ENCODE measurements around the gene PEBP1. TPM values are rescaled to one million over a fixed set of nuclear protein-coding genes. Genes with fewer than 3 reads are reported as not detected.
A peak's percentile ranks its signal among the peaks of the same experiment; 100 is the strongest.
"Not testable (repeated sequence)": the region's sequence is repeated elsewhere in the genome, so short reads cannot be mapped to it uniquely, and the experiment has no call there.

The PEBP1 gene
- total and polyA plus RNA-seq, 4 donors: 123 to 317 (median 167) TPM

- no peaks in the 10 kb centered on the region for H3K9me3 ChIP-seq (ENCODE audit: control insufficient read depth in 4 of 4, insufficient read depth in 3 of 4, low read length in 3 of 4)
- DNase-seq (no peak), ATAC-seq (ENCODE audit: insufficient read depth, low FRiP score) (peak; percentile 41)
- no peaks in the 10 kb centered on the region for H3K4me1 ChIP-seq (ENCODE audit: control insufficient read depth in 5 of 5, insufficient read depth in 5 of 5, low read length in 5 of 5)
- H3K27ac ChIP-seq (ENCODE audit: low read depth in 1 of 2, low read length in 1 of 2): peak overlapping the region; percentile 40 to 84
- no peak overlapping the region for H3K9ac ChIP-seq (ENCODE audit: insufficient read depth in 1 of 2, low read length in 2 of 2)
- TF ChIP-seq CTCF (IDR thresholded peaks at IDR 0.05; ENCODE audit: control extremely low read depth, extremely low read depth): no peak
- no peak overlapping the region for H3K4me3 ChIP-seq
- WGBS, 2 donors: 66 to 89% methylated on average over 13 of the region's 13 CpGs
- H3K27me3 ChIP-seq (ENCODE audit: control insufficient read depth in 3 of 3, insufficient read depth in 3 of 3, low read length in 2 of 3): no peaks in the 10 kb centered on the region
- H3K36me3 ChIP-seq (ENCODE audit: control insufficient read depth in 4 of 4, insufficient read depth in 4 of 4, low read length in 4 of 4): no peaks in the 10 kb centered on the region
Measured at GRCh38 chr12:118126119-118126757, 9.7 kb upstream of the PEBP1 start.

GRCh38 chr12:118127867-118128266 is 8.1 kb upstream of the PEBP1 start:
- DNase-seq (no peak), ATAC-seq (ENCODE audit: insufficient read depth, low FRiP score) (no peak)
- no peak overlapping the region for H3K9ac ChIP-seq (ENCODE audit: insufficient read depth in 1 of 2, low read length in 2 of 2)
- H3K27me3 ChIP-seq (ENCODE audit: control insufficient read depth in 3 of 3, insufficient read depth in 3 of 3, low read length in 2 of 3): no peaks in the 10 kb centered on the region
- no peak overlapping the region for H3K4me3 ChIP-seq
- WGBS, 2 donors: 85 to 96% methylated on average over 5 of the region's 5 CpGs
- H3K36me3 ChIP-seq (ENCODE audit: control insufficient read depth in 4 of 4, insufficient read depth in 4 of 4, low read length in 4 of 4): no peaks in the 10 kb centered on the region
- no peaks in the 10 kb centered on the region for H3K9me3 ChIP-seq (ENCODE audit: control insufficient read depth in 4 of 4, insufficient read depth in 3 of 4, low read length in 3 of 4)
- peaks cover 0 to 3% (median 0%) of the 10 kb centered on the region in 5 donors for H3K4me1 ChIP-seq (ENCODE audit: control insufficient read depth in 5 of 5, insufficient read depth in 5 of 5, low read length in 5 of 5)
- no peak overlapping the region for H3K27ac ChIP-seq (ENCODE audit: low read depth in 1 of 2, low read length in 1 of 2)
- no peak for TF ChIP-seq CTCF (IDR thresholded peaks at IDR 0.05; ENCODE audit: control extremely low read depth, extremely low read depth)

- not testable (repeated sequence) for H3K27me3 ChIP-seq (ENCODE audit: control insufficient read depth in 3 of 3, insufficient read depth in 3 of 3, low read length in 2 of 3); ATAC-seq (ENCODE audit: insufficient read depth, low FRiP score); H3K4me3 ChIP-seq; H3K4me1 ChIP-seq (ENCODE audit: control insufficient read depth in 5 of 5, insufficient read depth in 5 of 5, low read length in 5 of 5); H3K9ac ChIP-seq (ENCODE audit: insufficient read depth in 1 of 2, low read length in 2 of 2); H3K9me3 ChIP-seq (ENCODE audit: control insufficient read depth in 4 of 4, insufficient read depth in 3 of 4, low read length in 3 of 4); DNase-seq; H3K27ac ChIP-seq (ENCODE audit: low read depth in 1 of 2, low read length in 1 of 2); H3K36me3 ChIP-seq (ENCODE audit: control insufficient read depth in 4 of 4, insufficient read depth in 4 of 4, low read length in 4 of 4)
- 94 to 95% methylated on average over 5 of the region's 5 CpGs for WGBS, 2 donors
Measured at GRCh38 chr12:118129436-118129835, 6.5 kb upstream of the PEBP1 start.

GRCh38 chr12:118136559-118137003 is 657 bp downstream of the PEBP1 start:
- peak; percentile 55 to 67 (median 57) for DNase-seq
- peaks cover 0 to 10% (median 2%) of the 10 kb centered on the region in 5 donors for H3K4me1 ChIP-seq (ENCODE audit: control insufficient read depth in 5 of 5, insufficient read depth in 5 of 5, low read length in 5 of 5)
- TF ChIP-seq CTCF (IDR thresholded peaks at IDR 0.05; ENCODE audit: control extremely low read depth, extremely low read depth): no peak

More at GRCh38 chr12:118136559-118137003, 657 bp downstream of the PEBP1 start:
- WGBS, 2 donors: 0 to 1% methylated on average over 29 of the region's 29 CpGs
- peak; percentile 54 for ATAC-seq (ENCODE audit: insufficient read depth, low FRiP score)
- H3K27me3 ChIP-seq (ENCODE audit: control insufficient read depth in 3 of 3, insufficient read depth in 3 of 3, low read length in 2 of 3): no peaks in the 10 kb centered on the region
- peaks cover 10 to 18% (median 15%) of the 10 kb centered on the region in 4 donors for H3K36me3 ChIP-seq (ENCODE audit: control insufficient read depth in 4 of 4, insufficient read depth in 4 of 4, low read length in 4 of 4)
- peak overlapping the region; percentile 94 to 96 for H3K27ac ChIP-seq (ENCODE audit: low read depth in 1 of 2, low read length in 1 of 2)
- peak overlapping the region; percentile 92 for H3K4me3 ChIP-seq
- H3K9me3 ChIP-seq (ENCODE audit: control insufficient read depth in 4 of 4, insufficient read depth in 3 of 4, low read length in 3 of 4): no peaks in the 10 kb centered on the region
- H3K9ac ChIP-seq (ENCODE audit: insufficient read depth in 1 of 2, low read length in 2 of 2): peak overlapping the region; percentile 8 to 52
